Mesenchymal stem cell (in vitro differentiated cells and primary cell): Measurements from ENCODE around the gene LAMB4.

Experiments used
- DNase-seq: peaks from one replicate; pipeline ENCODE4 v3.0.0-alpha.2; 2013
- H2AFZ ChIP-seq: one replicate; pipeline ENCODE4 v1.6.1; 2013; ENCODE audit warnings: low read depth, mild to moderate bottlenecking, control low read depth, inconsistent platforms, low read length, moderate library complexity
- H2AK5ac ChIP-seq: 2 replicates; pipeline ENCODE4 v1.6.1; 2013; ENCODE audit warnings: low read length, moderate library complexity, mild to moderate bottlenecking, inconsistent platforms; ENCODE audit not compliant: severe bottlenecking
- H2BK120ac ChIP-seq: one replicate; pipeline ENCODE4 v1.6.1; 2013; ENCODE audit warnings: low read depth, mild to moderate bottlenecking, inconsistent platforms, low read length, moderate library complexity
- H2BK12ac ChIP-seq, 2 experiments: one replicate each; pipeline ENCODE4 v1.6.1; 2013; ENCODE audit warnings: inconsistent platforms in 2 of 2, low read length in 2 of 2, mild to moderate bottlenecking in 2 of 2, moderate library complexity in 2 of 2, control low read depth in 1 of 2
- H2BK15ac ChIP-seq: one replicate; pipeline ENCODE4 v1.6.1; 2013; ENCODE audit warnings: mild to moderate bottlenecking, low read depth, inconsistent platforms; ENCODE audit not compliant: poor library complexity, severe bottlenecking
- H2BK5ac ChIP-seq: 2 replicates; pipeline ENCODE4 v1.6.1; 2013; ENCODE audit warnings: low read depth, mild to moderate bottlenecking, low read length, control low read depth, inconsistent platforms; ENCODE audit not compliant: poor library complexity, severe bottlenecking
- H3K14ac ChIP-seq, 2 experiments: one replicate each; pipeline ENCODE4 v1.6.1; 2013; ENCODE audit warnings: inconsistent platforms in 2 of 2, low read length in 2 of 2, control low read depth in 1 of 2, mild to moderate bottlenecking in 1 of 2, moderate library complexity in 1 of 2
- H3K18ac ChIP-seq, 2 experiments: one replicate each; pipeline ENCODE4 v1.6.1; 2013; ENCODE audit warnings: inconsistent platforms in 2 of 2, low read length in 2 of 2, control low read depth in 1 of 2, low read depth in 1 of 2, mild to moderate bottlenecking in 1 of 2
- H3K23ac ChIP-seq, 2 experiments: one replicate each; pipeline ENCODE4 v1.6.1; 2013; ENCODE audit warnings: inconsistent platforms in 2 of 2, low read length in 2 of 2, mild to moderate bottlenecking in 2 of 2, moderate library complexity in 2 of 2, control low read depth in 1 of 2
- H3K27ac ChIP-seq: 2 replicates; pipeline ENCODE4 v1.5.1; 2013; ENCODE audit warnings: mild to moderate bottlenecking, moderate library complexity, low read length, control low read depth, inconsistent platforms; ENCODE audit not compliant: poor library complexity, severe bottlenecking
- H3K27me3 ChIP-seq, 2 experiments: 2 replicates each; pipeline versions ENCODE4 v1.6.1 to v1.7.0; 2013; ENCODE audit warnings: low read length in 2 of 2, mild to moderate bottlenecking in 2 of 2, moderate library complexity in 2 of 2, control low read depth in 1 of 2, inconsistent platforms in 1 of 2; ENCODE audit not compliant: control insufficient read depth in 1 of 2, insufficient read depth in 1 of 2
- H3K36me3 ChIP-seq, 2 experiments: 2 replicates each; pipeline versions ENCODE4 v1.6.1 to v1.7.0; 2013; ENCODE audit warnings: low read length in 2 of 2, control low read depth in 1 of 2, inconsistent platforms in 1 of 2, low read depth in 1 of 2, mild to moderate bottlenecking in 1 of 2; ENCODE audit not compliant: insufficient read depth in 2 of 2, control insufficient read depth in 1 of 2
- H3K4ac ChIP-seq, 2 experiments: one replicate each; pipeline ENCODE4 v1.6.1; 2013; ENCODE audit warnings: inconsistent platforms in 2 of 2, low read length in 2 of 2, mild to moderate bottlenecking in 2 of 2, moderate library complexity in 2 of 2, control low read depth in 1 of 2, low read depth in 1 of 2
- H3K4me1 ChIP-seq: 2 replicates; pipeline ENCODE4 v1.6.1; 2013; ENCODE audit warnings: low read depth, low read length, control low read depth; ENCODE audit not compliant: control insufficient read depth, insufficient read depth
- H3K4me2 ChIP-seq: 2 replicates; pipeline ENCODE4 v1.6.1; 2013; ENCODE audit warnings: low read length, mild to moderate bottlenecking, inconsistent platforms; ENCODE audit not compliant: poor library complexity, severe bottlenecking
- H3K4me3 ChIP-seq, 2 experiments: 2 replicates each; pipeline versions ENCODE4 v1.5.1 to v1.7.0; 2013; ENCODE audit warnings: low read length in 2 of 2, mild to moderate bottlenecking in 2 of 2, control low read depth in 1 of 2, low read depth in 1 of 2; ENCODE audit not compliant: insufficient read depth in 1 of 2
- H3K79me1 ChIP-seq: replicated peaks from 2 replicates; pipeline ENCODE4 v1.6.1; 2013; ENCODE audit warnings: mild to moderate bottlenecking, control low read depth, low read length, inconsistent platforms; ENCODE audit not compliant: poor library complexity, severe bottlenecking
- H3K9ac ChIP-seq: 2 replicates; pipeline ENCODE4 v1.7.0; 2013; ENCODE audit warnings: mild to moderate bottlenecking, low read length, moderate library complexity
- H3K9me3 ChIP-seq: 2 replicates; pipeline ENCODE4 v1.7.0; 2013; ENCODE audit warnings: mild to moderate bottlenecking, low read length; ENCODE audit not compliant: control insufficient read depth
- H4K8ac ChIP-seq: one replicate; pipeline ENCODE4 v1.6.1; 2013; ENCODE audit warnings: inconsistent platforms, mild to moderate bottlenecking, low read length, moderate library complexity
- H4K91ac ChIP-seq: one replicate; pipeline ENCODE4 v1.6.1; 2013; ENCODE audit warnings: mild to moderate bottlenecking, low read length, inconsistent platforms
- WGBS: methylation state at CpG from one replicate; pipeline ENCODE4 v1.1.7; 2013; ENCODE audit warnings: mixed read lengths; 5-methylcytosine and 5-hydroxymethylcytosine counted together

The LAMB4 gene

GRCh38 chr7:108147031-108147563 is 16.9 kb upstream of the LAMB4 start:
- H3K4ac ChIP-seq = no peak overlapping the region

GRCh38 chr7:108146070-108146842 is 16.1 kb upstream of the LAMB4 start:
- H2BK12ac ChIP-seq = peak overlapping the region in 1 of 2 experiments; percentile 21
- no peaks in the 10 kb centered on the region for H3K27me3 ChIP-seq
- H3K4me1 ChIP-seq = peaks cover 4% of the 10 kb centered on the region
- no peaks in the 10 kb centered on the region for H3K9me3 ChIP-seq
- H2AK5ac ChIP-seq = no peak overlapping the region
- WGBS = 21% methylated on average over 11 of the region's 12 CpGs
- no peak overlapping the region for H2BK120ac ChIP-seq
- peak; percentile 83 for DNase-seq
- H3K79me1 ChIP-seq = no peaks in the 10 kb centered on the region
- peak overlapping the region in 1 of 2 experiments; percentile 19 for H3K18ac ChIP-seq
- H3K9ac ChIP-seq = peak overlapping the region; percentile 61
- H3K36me3 ChIP-seq = no peaks in the 10 kb centered on the region
- H4K91ac ChIP-seq = no peak overlapping the region
- no peak overlapping the region for H3K4ac ChIP-seq
- H4K8ac ChIP-seq = no peak overlapping the region
- no peak overlapping the region for H2BK5ac ChIP-seq
- H3K14ac ChIP-seq = no peak overlapping the region
- H3K27ac ChIP-seq = peak overlapping the region; percentile 8
- peak overlapping the region; percentile 84 for H2AFZ ChIP-seq
- no peak overlapping the region for H3K23ac ChIP-seq
- H3K4me3 ChIP-seq = peak overlapping the region in 1 of 2 experiments; percentile 71
- H3K4me2 ChIP-seq = peak overlapping the region; percentile 97
- H2BK15ac ChIP-seq = no peak overlapping the region

More at GRCh38 chr7:108147031-108147563, 16.9 kb upstream of the LAMB4 start:
- H2BK5ac ChIP-seq = no peak overlapping the region
- H3K27me3 ChIP-seq = no peaks in the 10 kb centered on the region
- no peak overlapping the region for H4K8ac ChIP-seq
- H3K4me3 ChIP-seq = no peak overlapping the region
- no peak overlapping the region for H2BK15ac ChIP-seq
- H2BK12ac ChIP-seq = no peak overlapping the region
- no peak overlapping the region for H3K18ac ChIP-seq
- H2BK120ac ChIP-seq = no peak overlapping the region
- H3K4me2 ChIP-seq = no peak overlapping the region
- WGBS = 88% methylated on average over 6 of the region's 6 CpGs
- no peaks in the 10 kb centered on the region for H3K36me3 ChIP-seq
- H2AFZ ChIP-seq = no peak overlapping the region
- peak overlapping the region in 1 of 2 experiments; percentile 55 for H3K14ac ChIP-seq
- no peak for DNase-seq
- no peaks in the 10 kb centered on the region for H3K79me1 ChIP-seq
- H4K91ac ChIP-seq = no peak overlapping the region
- peaks cover 4% of the 10 kb centered on the region for H3K4me1 ChIP-seq
- H3K27ac ChIP-seq = no peak overlapping the region
- H3K9ac ChIP-seq = no peak overlapping the region
- H3K23ac ChIP-seq = no peak overlapping the region
- H2AK5ac ChIP-seq = peak overlapping the region; percentile 16
- no peaks in the 10 kb centered on the region for H3K9me3 ChIP-seq

GRCh38 chr7:108145401-108145800 is 15.2 kb upstream of the LAMB4 start:
- no peaks in the 10 kb centered on the region for H3K79me1 ChIP-seq
- H3K4me3 ChIP-seq = no peak overlapping the region
- no peak overlapping the region for H3K9ac ChIP-seq
- H3K4me2 ChIP-seq = no peak overlapping the region
- no peak overlapping the region for H4K8ac ChIP-seq
- no peaks in the 10 kb centered on the region for H3K9me3 ChIP-seq
- no peaks in the 10 kb centered on the region for H3K36me3 ChIP-seq
- H2AK5ac ChIP-seq = peak overlapping the region; percentile 82
- no peak overlapping the region for H2AFZ ChIP-seq
- H3K27me3 ChIP-seq = no peaks in the 10 kb centered on the region
- H3K4ac ChIP-seq = peak overlapping the region in 1 of 2 experiments; percentile 33
- H2BK120ac ChIP-seq = no peak overlapping the region
- H4K91ac ChIP-seq = no peak overlapping the region
- no peak overlapping the region for H3K23ac ChIP-seq
- 71% methylated on average over 8 of the region's 8 CpGs for WGBS
- no peak overlapping the region for H2BK12ac ChIP-seq
- H3K4me1 ChIP-seq = peaks cover 4% of the 10 kb centered on the region
- H2BK15ac ChIP-seq = no peak overlapping the region
- H3K27ac ChIP-seq = no peak overlapping the region
- H3K18ac ChIP-seq = no peak overlapping the region
- H2BK5ac ChIP-seq = peak overlapping the region; percentile 15
- no peak for DNase-seq
- no peak overlapping the region for H3K14ac ChIP-seq

GRCh38 chr7:108144931-108145330 is 14.8 kb upstream of the LAMB4 start:
- Histone ChIP-seq H3K9me3 (no peaks in the 10 kb centered on the region), H2BK5ac (no peak overlapping the region), H2AFZ (no peak overlapping the region), H3K4ac (no peak overlapping the region), H3K27me3 (no peaks in the 10 kb centered on the region), H3K27ac (no peak overlapping the region), H4K8ac (no peak overlapping the region), H3K23ac (no peak overlapping the region), H3K9ac (no peak overlapping the region), H2BK12ac (peak overlapping the region in 1 of 2 experiments; percentile 71), H2BK15ac (no peak overlapping the region), H4K91ac (no peak overlapping the region), H2BK120ac (no peak overlapping the region), H3K4me3 (no peak overlapping the region), H3K79me1 (no peaks in the 10 kb centered on the region), H3K4me2 (no peak overlapping the region), H3K4me1 (peaks cover 4% of the 10 kb centered on the region), H3K14ac (no peak overlapping the region), H3K36me3 (no peaks in the 10 kb centered on the region), H3K18ac (no peak overlapping the region), H2AK5ac (no peak overlapping the region)
- 67% methylated on average over 3 of the region's 3 CpGs for WGBS
- no peak for DNase-seq
